Endothelial cell of umbilical vein (primary cell): ENCODE data around the gene ASB1. TPM values are rescaled to one million over a fixed set of nuclear protein-coding genes. Genes with fewer than 3 reads are reported as not detected.

ENCODE experiments used
- BruUV-seq: library from RNA; stranded (reverse); fragments of 400-500 nt; replicated peaks from 2 replicates; lab custom pipeline; 2021; lab: Mats Ljungman, UMichigan
- CTCF ChIA-PET: fragments of 300-600, 350-600 bp; sonication (Branson Sonifier 250); formaldehyde crosslinking; loops from one replicate; lab custom pipeline; 2021; ENCODE audit warnings: antibody characterized with exemption, inconsistent platforms; lab: Charles Lee
- POLR2A ChIA-PET: fragments of 300-600, 350-600 bp; sonication (Branson Sonifier 250); formaldehyde crosslinking; loops from one replicate; lab custom pipeline; 2021; ENCODE audit warnings: antibody characterized with exemption, inconsistent platforms; lab: Charles Lee
- DNase-seq: peaks from one replicate; pipeline ENCODE4 v3.0.0-alpha.2; 2011; ENCODE audit warnings: low read depth, low spot score
- FAIRE-seq: peaks from 2 replicates; lab custom pipeline; 2011; peaks lifted over from hg19 to GRCh38; lab: Jason Lieb, UNC
- H2AFZ ChIP-seq: 2 replicates; pipeline ENCODE4 v1.6.0; 2012; ENCODE audit warnings: low read depth, low read length, control low read depth, inconsistent platforms
- H3K27ac ChIP-seq: 2 replicates; pipeline ENCODE4 v1.5.1; 2011; ENCODE audit warnings: low read depth, mild to moderate bottlenecking, control low read depth, low read length, moderate library complexity; ENCODE audit not compliant: insufficient read depth
- H3K27me3 ChIP-seq, 2 experiments: 2 replicates each; pipeline versions ENCODE4 v1.6.0 to v1.6.1; 2011; ENCODE audit warnings: low read length in 2 of 2, mixed read lengths in 1 of 2; ENCODE audit not compliant: control insufficient read depth in 2 of 2, insufficient read depth in 2 of 2
- H3K36me3 ChIP-seq, 2 experiments: 2 replicates in 1 of 2; 3 replicates in 1 of 2; pipeline ENCODE4 v1.5.1; 2011; ENCODE audit warnings: low read length in 2 of 2, mild to moderate bottlenecking in 1 of 2, moderate library complexity in 1 of 2; ENCODE audit not compliant: control insufficient read depth in 2 of 2, insufficient read depth in 2 of 2; ENCODE audit errors: extremely low read depth in 1 of 2
- H3K4me1 ChIP-seq: 3 replicates; pipeline ENCODE4 v1.5.1; 2011; ENCODE audit warnings: mild to moderate bottlenecking, low read length; ENCODE audit not compliant: control insufficient read depth, insufficient read depth; ENCODE audit errors: extremely low read depth
- H3K4me2 ChIP-seq: 2 replicates; pipeline ENCODE4 v1.6.1; 2011; ENCODE audit warnings: low read length, control low read depth, mixed read lengths; ENCODE audit not compliant: insufficient read depth
- H3K4me3 ChIP-seq, 3 experiments: fragments of 200-600 bp in 1 of 3; sonication (generic), shearing (Covaris generic) in 1 of 3; replicated peaks in 1 of 3; 2 replicates each; pipeline ENCODE4 v1.5.1; 2011 to 2016; ENCODE audit warnings: control low read depth in 3 of 3, low read length in 3 of 3, mild to moderate bottlenecking in 2 of 3, inconsistent platforms in 1 of 3, low read depth in 1 of 3, moderate library complexity in 1 of 3; ENCODE audit not compliant: insufficient read depth in 1 of 3
- H3K79me2 ChIP-seq: 2 replicates; pipeline ENCODE4 v1.6.0; 2012; ENCODE audit warnings: low read length, inconsistent platforms; ENCODE audit not compliant: control insufficient read depth, insufficient read depth
- H3K9ac ChIP-seq: replicated peaks from 2 replicates; pipeline ENCODE3; 2011; ENCODE audit warnings: low read length, control low read depth; ENCODE audit not compliant: insufficient read depth; ENCODE audit errors: extremely low read depth
- H3K9me1 ChIP-seq: replicated peaks from 3 replicates; pipeline ENCODE4 v1.6.0; 2011; ENCODE audit warnings: mild to moderate bottlenecking, low read length; ENCODE audit not compliant: control insufficient read depth, insufficient read depth; ENCODE audit errors: extremely low read depth
- H3K9me3 ChIP-seq: replicated peaks from 2 replicates; pipeline ENCODE4 v1.5.1; 2012; ENCODE audit warnings: low read length, inconsistent platforms; ENCODE audit not compliant: control insufficient read depth, insufficient read depth
- H4K20me1 ChIP-seq: replicated peaks from 2 replicates; pipeline ENCODE3; 2011; ENCODE audit warnings: mild to moderate bottlenecking, low read length; ENCODE audit not compliant: control insufficient read depth, insufficient read depth; ENCODE audit errors: extremely low read depth
- EZH2 ChIP-seq: IDR thresholded peaks from 2 replicates; pipeline ENCODE4 v1.6.1; 2012; ENCODE audit warnings: borderline replicate concordance, low read depth, mild to moderate bottlenecking, moderate library complexity, low read length, inconsistent platforms; ENCODE audit not compliant: severe bottlenecking
- FOS ChIP-seq: IDR thresholded peaks from 2 replicates; pipeline ENCODE4 v1.6.1; 2011; ENCODE audit warnings: mild to moderate bottlenecking, low read length, moderate library complexity, borderline replicate concordance; ENCODE audit not compliant: insufficient read depth
- GATA2 ChIP-seq: IDR thresholded peaks from 2 replicates; pipeline ENCODE4 v1.7.0; 2011; ENCODE audit warnings: low read depth, mild to moderate bottlenecking, moderate library complexity, mixed read lengths, low read length; ENCODE audit not compliant: insufficient read length, insufficient read depth
- JUN ChIP-seq: IDR thresholded peaks from 2 replicates; pipeline ENCODE4 v1.6.1; 2011; ENCODE audit warnings: borderline replicate concordance, low read depth; ENCODE audit not compliant: insufficient read length, insufficient read depth
- MYC ChIP-seq: IDR thresholded peaks from one replicate; pipeline ENCODE4 v1.6.1; 2011; ENCODE audit warnings: mild to moderate bottlenecking, low read depth, low read length
- POLR2A ChIP-seq: IDR thresholded peaks from 2 replicates; pipeline ENCODE4 v1.6.1; 2012; ENCODE audit warnings: low read depth, mild to moderate bottlenecking, control low read depth, low read length
- POLR2AphosphoS5 ChIP-seq: IDR thresholded peaks from 2 replicates; pipeline ENCODE4 v1.6.1; 2012; ENCODE audit warnings: low read depth, mild to moderate bottlenecking, control low read depth, low read length, moderate library complexity; ENCODE audit not compliant: insufficient read depth
- dilution Hi-C: fragments of 300-500 bp; cut with MboI; formaldehyde crosslinking; loops from one replicate; pipeline ENCODE4 v1.15.0; 2019; ENCODE audit warnings: low sequenced_read_pairs; ENCODE audit not compliant: extremely low pct_ligation_motif_present
- intact Hi-C: fragments of 100-400 bp; cut with micrococcal nuclease; formaldehyde crosslinking; loops from one replicate; pipeline ENCODE4 v1.10.0; 2022
- polyA plus RNA-seq, 4 experiments: library from polyadenylated mRNA; depleted of rRNA in 3 of 4; stranded (reverse) in 3 of 4; unstranded in 1 of 4; fragments of >200 nt; gene quantifications; 2 replicates each; pipeline versions ENCODE4 v1.2.1 to v1.2.3, GENCODE V29; 2011 to 2012; ENCODE audit warnings: missing spikeins in 1 of 4
- total RNA-seq: library from RNA; stranded (reverse); gene quantifications from 2 replicates; pipeline ENCODE4 v1.2.3, GENCODE V29; 2021
- TF ChIP-seq, protein P1 (sequence below): IDR thresholded peaks from 2 replicates; pipeline ENCODE4 v1.6.1; 2011; ENCODE audit not compliant: insufficient read depth, insufficient read length
- TF ChIP-seq, protein P2 (sequence below), 2 donors: IDR thresholded peaks; 1 replicate in 1 of 2; 2 replicates in 1 of 2; pipeline ENCODE4 v1.5.1; 2011; ENCODE audit warnings: low read length in 2 of 2, mild to moderate bottlenecking in 2 of 2, moderate library complexity in 2 of 2, control low read depth in 1 of 2, inconsistent platforms in 1 of 2, low read depth in 1 of 2; ENCODE audit not compliant: insufficient read depth in 1 of 2; ENCODE audit errors: extremely low read depth in 1 of 2

ASB1 gene
- total and polyA plus RNA-seq, 2 donors (not counting 3 experiments of a cell fraction or from before 2014, with no cell fraction given), result 12.3 to 16.2 TPM

DNA sequence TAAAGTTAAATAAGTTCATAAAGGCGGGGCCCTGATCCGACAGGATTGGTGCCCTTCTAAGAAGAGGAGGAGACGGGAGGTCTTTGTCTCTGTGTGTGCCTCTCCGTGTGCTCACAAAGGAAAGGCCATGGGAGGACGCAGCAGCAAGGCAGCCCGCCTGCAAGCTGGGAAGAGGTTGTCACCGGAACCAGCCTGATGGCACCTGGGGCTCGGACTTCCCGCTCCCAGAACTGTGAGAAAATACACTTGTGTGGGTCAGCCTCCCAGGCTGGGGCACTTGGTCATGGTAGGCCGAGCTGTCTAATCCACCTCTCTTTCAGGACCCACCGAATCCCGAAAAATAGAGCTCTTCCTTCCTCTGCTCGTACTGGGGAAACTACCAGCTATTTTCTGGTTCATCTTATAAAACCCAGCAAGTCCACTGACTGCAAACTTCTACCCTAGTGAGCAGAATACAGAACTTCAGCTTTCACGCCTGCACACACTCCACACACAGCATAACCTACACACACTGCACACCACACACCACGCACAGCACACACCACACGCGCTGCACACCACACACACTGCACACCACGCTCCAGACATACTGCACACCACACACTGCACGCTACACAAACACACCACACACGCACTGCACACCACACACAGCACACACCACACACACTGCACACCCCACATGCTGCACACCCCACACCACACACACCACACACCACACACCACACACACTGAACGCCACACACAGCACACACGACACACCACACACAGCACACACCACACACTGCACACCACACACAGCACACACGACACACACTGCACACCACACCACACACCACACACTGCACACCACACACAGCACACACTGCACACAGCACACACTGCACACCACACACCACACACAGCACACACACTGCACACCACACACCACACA lies 58.1 kb downstream of the ASB1 start:
- no peaks in the 10 kb centered on the region for H3K27me3 ChIP-seq
- ChIA-PET POLR2A (no interaction called here), CTCF (no interaction called here)
- H3K9me1 ChIP-seq, result no peaks in the 10 kb centered on the region
- FAIRE-seq, result no peak
- no peak overlapping the region for H3K27ac ChIP-seq
- no peak overlapping the region for H2AFZ ChIP-seq
- H3K4me2 ChIP-seq, result no peak overlapping the region
- no peaks in the 10 kb centered on the region for H3K79me2 ChIP-seq
- H3K9me3 ChIP-seq, result no peaks in the 10 kb centered on the region
- no peaks in the 10 kb centered on the region for H4K20me1 ChIP-seq
- DNase-seq, result no peak
- dilution Hi-C loops, result no loop called here
- H3K4me3 ChIP-seq, result no peak overlapping the region
- no peak for TF ChIP-seq POLR2A
- H3K36me3 ChIP-seq, result no peaks in the 10 kb centered on the region
- BruUV-seq, result no TSS peak
- intact Hi-C loops, result loop anchor here (1.0 kb wide), 1 partner anchor 27 kb away; no protein-coding TSS in a partner anchor
- H3K9ac ChIP-seq, result no peak overlapping the region
- H3K4me1 ChIP-seq, result no peaks in the 10 kb centered on the region

DNA sequence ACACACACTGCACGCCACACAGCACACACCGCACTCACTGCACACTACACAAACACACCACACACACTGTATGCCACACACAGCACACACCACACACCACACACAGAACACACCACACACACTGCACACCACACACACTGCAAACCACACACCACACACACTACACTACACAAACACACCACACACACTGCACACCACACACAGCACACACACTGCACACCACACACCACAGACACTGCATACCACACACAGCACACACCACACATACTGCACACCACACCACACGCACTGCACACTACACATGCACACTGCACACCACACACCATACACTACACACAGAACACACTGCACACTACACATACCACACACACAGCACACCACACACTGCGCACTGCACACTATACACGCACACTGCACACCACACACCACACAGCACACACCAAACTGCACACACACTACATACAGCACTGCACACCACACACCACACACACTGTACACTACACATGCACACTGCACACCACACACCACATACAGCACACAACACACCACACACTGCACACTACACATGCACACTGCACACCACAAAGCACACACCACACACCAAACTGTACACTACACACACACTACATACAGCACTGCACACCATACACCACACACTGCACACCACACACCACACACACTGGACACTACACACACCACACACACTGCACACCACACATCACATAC lies 59.6 kb downstream of the ASB1 start:
- dilution Hi-C loops, result no loop called here
- FAIRE-seq (no peak), DNase-seq (no peak)
- POLR2A ChIA-PET, result no interaction called here
- TF ChIP-seq GATA2 (no peak), FOS (no peak), EZH2 (no peak), MYC (no peak), POLR2AphosphoS5 (no peak), JUN (no peak), POLR2A (no peak)
- TF ChIP-seq, protein P1, sequence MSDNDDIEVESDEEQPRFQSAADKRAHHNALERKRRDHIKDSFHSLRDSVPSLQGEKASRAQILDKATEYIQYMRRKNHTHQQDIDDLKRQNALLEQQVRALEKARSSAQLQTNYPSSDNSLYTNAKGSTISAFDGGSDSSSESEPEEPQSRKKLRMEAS, result no peak
- TF ChIP-seq, protein P2, sequence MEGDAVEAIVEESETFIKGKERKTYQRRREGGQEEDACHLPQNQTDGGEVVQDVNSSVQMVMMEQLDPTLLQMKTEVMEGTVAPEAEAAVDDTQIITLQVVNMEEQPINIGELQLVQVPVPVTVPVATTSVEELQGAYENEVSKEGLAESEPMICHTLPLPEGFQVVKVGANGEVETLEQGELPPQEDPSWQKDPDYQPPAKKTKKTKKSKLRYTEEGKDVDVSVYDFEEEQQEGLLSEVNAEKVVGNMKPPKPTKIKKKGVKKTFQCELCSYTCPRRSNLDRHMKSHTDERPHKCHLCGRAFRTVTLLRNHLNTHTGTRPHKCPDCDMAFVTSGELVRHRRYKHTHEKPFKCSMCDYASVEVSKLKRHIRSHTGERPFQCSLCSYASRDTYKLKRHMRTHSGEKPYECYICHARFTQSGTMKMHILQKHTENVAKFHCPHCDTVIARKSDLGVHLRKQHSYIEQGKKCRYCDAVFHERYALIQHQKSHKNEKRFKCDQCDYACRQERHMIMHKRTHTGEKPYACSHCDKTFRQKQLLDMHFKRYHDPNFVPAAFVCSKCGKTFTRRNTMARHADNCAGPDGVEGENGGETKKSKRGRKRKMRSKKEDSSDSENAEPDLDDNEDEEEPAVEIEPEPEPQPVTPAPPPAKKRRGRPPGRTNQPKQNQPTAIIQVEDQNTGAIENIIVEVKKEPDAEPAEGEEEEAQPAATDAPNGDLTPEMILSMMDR (IDR thresholded peaks at IDR 0.05; ENCODE audit: extremely low read depth in 1 of 2, insufficient read depth in 1 of 2, low read depth in 1 of 2, low read length in 2 of 2), result no peak
- Histone ChIP-seq H3K9me3 (no peaks in the 10 kb centered on the region), H3K27ac (no peak overlapping the region), H3K27me3 (no peaks in the 10 kb centered on the region), H3K36me3 (no peaks in the 10 kb centered on the region), H3K4me2 (no peak overlapping the region), H3K4me1 (no peaks in the 10 kb centered on the region), H4K20me1 (no peaks in the 10 kb centered on the region), H3K4me3 (no peak overlapping the region), H3K9ac (no peak overlapping the region), H3K9me1 (no peaks in the 10 kb centered on the region), H3K79me2 (no peaks in the 10 kb centered on the region), H2AFZ (no peak overlapping the region)
- intact Hi-C loops, result no loop called here
- BruUV-seq, result no TSS peak
- CTCF ChIA-PET, result no interaction called here
